DMS 273 treated with DMSO at 0.1 percent for 48 hours (cell line): ENCODE results near the gene UBE2L3.
"Not testable (repeated sequence)": the region's sequence is repeated elsewhere in the genome, so short reads cannot be mapped to it uniquely, and the experiment has no call there.

Experiments
- DNase-seq: peaks from one replicate; lab custom pipeline; 2025; lab: John Stamatoyannopoulos, UW

UBE2L3 gene

DNA sequence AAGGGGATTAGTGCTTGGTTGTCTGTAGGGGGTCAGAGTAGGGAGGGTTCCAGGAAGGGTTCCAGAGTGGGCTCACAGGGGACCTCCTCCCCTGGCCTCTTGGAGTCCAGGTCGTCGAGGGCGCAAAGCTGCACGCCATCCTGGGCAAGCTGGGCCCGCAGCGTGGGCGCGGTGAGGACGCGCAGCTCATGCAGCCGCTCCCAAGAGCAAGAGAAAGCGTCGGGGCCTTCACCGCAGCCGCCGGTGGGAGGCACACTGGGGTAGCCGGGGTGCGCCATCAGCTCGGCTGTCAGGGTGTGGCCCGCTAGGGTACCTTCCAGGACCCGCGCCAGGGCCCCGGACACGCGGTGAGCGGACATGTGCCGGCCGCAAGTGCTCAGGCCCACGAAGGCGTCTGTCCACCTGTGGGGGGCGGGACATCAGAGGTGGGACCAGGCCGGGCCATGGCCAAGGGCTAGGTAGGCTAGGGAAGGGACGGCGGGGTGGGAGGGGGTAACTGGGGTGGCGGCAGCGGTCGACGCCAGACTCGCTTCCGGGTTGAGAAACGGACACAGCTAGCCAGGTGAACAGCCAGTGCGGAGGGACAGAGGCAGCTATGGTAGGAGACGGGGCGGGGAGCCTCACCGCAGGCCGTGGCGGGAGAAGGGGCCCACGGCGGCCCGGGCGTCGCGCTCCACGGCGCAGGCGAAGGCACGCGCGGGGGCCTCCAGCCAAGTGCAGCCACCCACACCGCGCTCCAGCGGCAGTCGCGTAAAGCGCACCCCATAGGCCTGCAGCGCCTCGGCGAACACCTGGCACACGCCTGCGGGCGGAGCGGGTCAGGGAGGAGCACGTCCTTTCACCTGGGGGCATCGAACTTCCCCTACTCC, 61.1 kb downstream of the UBE2L3 start:
- DNase-seq: no peak

DNA sequence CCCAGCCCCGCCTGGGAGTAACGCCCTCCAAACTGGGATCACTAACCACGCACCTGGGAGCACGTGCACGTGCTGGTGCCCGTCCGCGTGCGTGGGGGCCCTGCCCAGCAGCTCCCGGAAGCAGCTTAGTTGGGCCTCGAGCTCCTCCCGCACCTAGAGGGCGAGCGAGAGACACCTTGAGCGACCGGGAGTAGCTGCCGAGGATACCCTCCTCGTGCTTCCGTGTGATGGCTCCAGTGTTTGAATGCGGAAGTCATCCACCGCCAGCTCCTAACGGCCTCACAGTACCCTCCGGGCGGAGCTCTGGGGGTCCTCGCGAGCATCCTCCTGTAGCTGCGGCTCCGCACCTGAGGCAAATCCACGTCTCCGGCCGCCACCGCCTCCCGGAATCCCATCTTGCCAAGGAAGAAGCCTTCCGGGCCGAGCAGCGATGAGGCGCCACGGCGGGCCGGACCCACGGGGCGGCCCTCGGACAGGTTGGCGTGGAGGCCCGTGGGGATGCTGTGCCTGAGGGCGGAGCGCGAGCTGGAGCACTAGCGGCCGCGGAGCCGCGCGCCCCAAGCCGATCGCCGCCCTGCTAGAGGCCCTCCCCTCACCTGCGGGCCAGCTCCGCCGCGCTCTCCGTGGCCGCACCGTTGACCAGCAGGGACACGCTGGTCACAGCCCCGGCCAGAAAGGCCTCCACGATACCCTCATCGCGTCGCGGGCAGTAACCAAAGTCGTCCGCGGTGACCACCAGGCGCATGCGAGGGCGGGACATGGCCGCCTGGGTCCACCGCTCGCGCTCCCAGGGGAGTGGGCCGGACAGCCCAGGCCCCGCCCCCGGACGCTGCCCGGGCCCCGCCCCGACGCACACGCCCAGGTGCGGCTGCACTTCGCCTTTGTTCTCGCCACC, 62.0 kb downstream of the UBE2L3 start, which contains the start of gene YDJC:
Gene YDJC, minus strand, starts transcription at position 768 of the 895 bp plus-strand sequence. Its CDS starts 8 bp downstream, at position 760.
- DNase-seq: peak; percentile 45

DNA sequence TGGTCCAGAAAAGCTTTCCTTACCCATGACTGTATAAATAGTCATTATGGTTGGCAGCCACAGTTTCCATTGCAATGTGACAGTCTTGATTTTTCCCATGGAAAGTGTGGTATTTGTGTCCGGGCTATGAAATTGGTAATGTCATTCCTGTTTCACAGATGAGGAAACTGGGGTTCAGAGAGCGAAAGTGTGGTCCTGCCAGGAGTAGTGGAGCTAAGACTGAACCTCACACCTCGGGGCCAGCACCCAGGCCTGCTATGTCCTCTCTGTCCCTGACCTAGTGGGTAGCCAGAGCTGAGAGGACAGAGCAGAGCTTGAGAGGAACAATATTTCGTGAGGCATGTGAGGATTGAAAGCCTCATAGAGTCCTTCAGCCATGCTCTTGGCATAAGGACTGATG, 63.5 kb downstream of the UBE2L3 start:
- DNase-seq: no peak

DNA sequence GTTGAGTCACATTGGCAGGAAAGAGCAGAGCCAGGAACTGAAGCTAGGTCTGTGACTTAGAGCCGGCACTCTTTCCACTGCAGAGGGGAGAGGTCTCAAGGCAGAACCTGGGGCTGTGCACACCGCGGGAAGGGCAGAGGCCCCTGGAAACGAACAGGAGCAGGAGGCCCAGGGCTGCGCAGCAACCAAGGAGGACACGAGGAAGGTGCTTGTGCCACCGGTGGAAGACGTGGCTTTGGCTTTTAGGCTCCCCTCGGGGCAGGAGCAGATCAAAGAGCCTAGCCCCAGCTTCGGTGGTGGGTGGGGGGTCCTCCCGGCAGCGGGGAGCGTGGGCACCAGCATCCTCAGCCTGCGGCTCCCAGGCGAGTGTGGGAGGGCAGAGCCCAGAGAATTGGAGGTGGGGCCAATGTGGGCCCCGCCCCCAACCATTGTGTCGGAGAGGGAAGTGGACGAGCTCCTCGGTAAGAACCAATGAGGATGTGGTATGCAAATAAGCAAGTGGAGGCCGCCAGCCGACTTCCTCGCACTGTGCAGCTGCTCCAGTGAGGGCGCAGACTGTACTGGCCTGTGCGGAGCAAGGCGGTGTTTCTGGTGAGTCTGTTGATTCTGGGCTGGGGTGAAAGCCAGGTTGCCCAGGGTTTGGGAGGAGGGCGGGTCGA, 64.9 kb downstream of the UBE2L3 start, which contains the start of gene CCDC116:
Gene CCDC116, plus strand, starts transcription at position 524 of the 659 bp plus-strand sequence. CDS start 422 bp downstream, outside the sequence.
- DNase-seq: no peak

DNA sequence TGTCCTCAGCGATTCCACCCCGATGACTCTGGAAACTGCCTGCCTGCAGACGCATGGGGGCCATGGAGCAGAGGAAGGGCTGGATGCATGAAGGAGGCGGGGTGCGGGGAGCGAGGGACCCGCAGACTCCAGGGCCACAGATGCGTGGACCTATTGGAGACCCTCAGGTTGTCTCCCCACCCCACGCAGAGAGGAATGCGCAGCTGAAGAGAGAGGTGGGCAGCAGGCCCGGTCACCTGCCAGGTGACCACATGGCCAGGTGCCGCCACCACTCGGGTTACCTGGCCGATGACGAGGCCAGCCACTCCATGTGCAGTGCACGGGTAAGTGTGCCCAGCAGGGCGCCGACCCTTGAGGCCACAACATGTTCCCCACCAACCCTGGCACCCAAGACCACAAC, 65.4 kb downstream of the UBE2L3 start:
- DNase-seq: no peak

DNA sequence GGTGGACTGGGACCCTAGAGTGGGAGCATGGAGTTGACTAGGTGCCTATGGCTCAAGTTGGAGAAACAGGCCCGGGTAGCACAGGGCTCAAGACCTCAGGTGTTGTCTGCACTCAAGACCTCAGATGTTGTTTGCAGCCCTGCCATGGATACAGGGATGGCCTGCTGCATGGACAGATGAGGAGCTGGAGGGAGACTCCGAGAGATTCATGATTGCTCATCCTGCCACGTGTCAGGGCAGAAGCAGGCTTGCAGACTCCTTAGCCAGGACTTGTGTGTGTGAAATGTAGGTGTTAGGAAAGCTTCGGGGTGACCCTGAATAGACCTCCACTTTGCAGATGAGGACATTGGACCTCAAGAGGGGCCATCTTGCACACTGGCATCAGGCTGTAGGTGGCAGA, 66.0 kb downstream of the UBE2L3 start:
- no peak for DNase-seq

DNA sequence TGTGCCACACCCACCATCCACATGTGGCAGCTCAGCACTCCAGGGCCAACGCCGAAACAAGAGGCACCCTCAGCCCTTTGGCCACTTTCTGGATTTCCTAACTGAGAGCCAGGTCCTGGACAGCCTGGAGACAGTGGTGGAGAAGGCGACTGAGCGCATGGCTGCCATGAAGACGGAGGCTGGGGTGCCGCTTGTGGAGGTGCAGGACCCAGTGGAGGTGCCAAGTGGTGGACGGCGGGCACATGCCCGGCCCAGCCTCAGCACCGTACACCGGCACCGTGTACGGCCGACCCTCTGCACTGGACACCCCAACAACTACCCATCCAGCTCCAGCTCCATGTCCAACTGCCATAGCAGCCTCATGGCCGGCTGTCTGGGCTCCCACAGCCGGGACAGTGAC, 66.6 kb downstream of the UBE2L3 start:
- no peak for DNase-seq

DNA sequence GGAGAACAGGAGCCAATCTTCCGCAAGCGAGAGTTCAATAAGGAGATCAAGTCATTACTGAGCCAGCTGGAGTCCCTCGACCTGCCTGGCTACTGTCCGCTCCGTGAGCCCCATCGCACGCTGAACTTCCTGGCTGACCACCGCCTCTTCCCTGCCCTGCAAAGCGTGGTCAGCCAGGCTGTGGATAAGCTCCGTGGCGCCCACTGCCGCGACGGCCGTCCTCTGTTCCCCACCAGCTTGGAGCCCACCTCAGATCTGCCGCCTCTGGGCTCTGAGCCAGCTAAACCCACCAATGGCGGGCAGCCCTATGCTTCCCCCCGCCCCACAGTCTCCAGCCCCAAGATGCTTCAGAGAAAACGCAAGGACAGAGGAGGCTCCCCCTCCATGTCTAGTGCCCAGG, 67.3 kb downstream of the UBE2L3 start:
- no peak for DNase-seq

DNA sequence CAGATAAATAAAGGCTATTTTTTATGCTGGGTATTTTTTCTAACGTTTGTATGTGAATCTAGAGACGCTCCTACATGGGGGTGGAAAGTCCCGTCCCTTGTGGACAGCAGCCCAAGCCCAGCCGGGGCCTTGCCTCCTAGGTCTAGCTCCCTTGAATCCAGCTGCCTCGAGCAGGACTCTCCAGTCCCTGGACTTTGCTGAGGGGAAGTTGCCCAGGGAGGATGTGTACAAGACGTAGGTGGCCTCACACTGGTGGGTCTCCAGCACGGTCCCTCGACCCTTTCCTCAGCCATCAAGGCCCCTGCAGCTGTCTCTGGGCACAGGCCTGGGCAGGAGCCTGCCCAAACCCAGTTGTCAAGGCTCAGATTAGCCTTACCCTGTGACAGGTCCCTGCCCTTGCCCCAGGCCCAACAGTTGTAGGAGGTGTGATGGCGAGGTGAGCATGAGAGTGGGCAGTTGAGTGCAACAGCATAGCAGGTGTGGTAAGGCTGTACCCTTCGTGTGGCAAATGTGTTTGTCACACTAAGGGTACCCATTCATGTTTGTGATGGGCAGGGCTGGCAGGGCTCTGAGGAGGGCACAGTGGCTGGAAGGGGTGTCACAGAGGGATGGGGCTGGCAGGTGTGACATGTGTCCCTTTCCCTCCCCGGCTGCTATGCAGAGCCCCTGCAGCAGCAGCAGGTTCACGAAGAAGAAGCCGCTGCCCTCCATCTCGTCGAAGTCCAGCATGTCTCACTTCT, 68.4 kb downstream of the UBE2L3 start:
- DNase-seq: no peak

DNA sequence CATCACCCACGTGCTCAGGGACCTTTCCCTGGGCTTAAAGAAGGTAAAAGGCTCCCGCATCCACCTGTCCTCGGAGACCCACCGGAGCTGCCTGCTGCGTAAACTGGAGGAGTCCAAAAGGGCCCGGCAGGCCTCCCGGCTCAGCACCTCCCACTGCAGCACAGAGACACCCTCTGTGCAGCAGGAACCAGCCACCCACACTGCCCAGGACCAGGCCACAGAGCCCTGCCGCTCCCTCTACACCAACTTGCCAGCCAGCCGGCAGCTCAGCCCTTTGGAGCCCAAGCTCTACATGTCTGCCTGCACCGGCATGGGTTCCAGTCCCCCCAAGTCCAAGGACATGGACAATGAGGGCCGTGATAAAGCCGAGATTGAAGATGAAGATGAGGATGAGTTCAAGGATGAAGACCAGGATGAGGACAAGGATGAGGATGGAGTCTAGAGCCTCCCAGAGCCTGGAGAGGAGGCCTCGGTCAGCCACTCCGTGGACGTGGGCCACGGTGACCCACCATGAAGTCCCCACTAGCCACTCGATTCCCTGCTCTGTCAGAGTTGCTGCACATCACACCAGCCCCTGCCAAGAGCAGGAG, 69.2 kb downstream of the UBE2L3 start:
- no peak for DNase-seq

DNA sequence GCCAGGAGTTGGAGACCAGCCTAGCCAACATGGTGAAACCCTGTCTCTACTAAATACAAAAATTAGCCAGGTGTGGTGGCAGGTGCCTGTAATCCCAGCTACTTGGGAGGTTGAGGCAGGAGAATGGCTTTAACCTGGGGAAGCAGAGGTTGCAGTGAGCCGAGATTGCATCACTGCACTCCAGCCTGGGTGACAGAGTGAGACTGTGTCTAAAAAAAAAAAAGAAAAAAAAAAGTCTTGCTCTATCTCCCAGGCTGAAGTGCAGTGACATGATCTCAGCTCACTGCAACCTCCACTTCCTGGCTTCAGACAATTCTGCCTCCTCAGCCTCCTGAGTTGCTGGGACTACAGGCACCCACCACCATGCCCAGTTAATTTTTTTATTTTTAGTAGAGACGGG, 69.9 kb downstream of the UBE2L3 start:
- DNase-seq: not testable (repeated sequence)

DNA sequence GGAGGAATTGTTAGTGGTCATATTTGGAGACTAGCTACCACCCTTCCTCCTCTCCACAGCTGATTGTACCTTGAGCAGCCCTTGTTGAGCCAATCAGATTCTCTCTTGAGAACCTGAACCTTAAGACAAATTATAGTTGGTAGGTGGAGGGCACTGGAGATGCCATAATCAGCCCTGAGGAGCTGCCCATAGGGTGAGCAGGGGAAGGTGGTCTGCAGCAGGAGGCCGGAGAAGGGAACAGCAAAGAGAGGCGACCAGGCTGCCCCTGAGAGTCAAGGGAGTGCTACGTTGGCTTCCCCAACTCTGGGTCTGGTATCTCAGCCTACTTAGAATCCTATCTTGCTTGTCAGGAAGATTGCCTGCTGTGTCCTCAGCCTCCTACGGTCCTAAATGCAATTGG, 71.8 kb downstream of the UBE2L3 start:
- no peak for DNase-seq

DNA sequence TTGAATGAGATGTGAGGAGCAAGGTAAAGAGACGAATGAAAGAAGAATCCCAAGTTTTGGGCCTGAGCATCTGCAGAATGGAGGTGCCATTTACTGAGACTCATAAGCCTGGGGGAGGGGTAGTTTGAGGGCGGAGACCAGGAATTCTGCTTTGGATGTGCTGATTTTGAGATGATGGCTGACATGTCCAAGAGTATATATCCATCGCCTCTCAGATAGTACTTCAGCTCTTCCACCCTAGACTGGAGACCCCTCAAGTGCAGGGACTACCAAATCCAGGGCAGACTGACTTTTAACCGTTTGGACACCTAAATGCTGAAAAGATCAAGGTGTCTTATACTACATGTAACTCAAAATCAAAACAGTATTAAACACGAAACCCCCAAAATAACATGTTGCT, 73.3 kb downstream of the UBE2L3 start:
- no peak for DNase-seq

DNA sequence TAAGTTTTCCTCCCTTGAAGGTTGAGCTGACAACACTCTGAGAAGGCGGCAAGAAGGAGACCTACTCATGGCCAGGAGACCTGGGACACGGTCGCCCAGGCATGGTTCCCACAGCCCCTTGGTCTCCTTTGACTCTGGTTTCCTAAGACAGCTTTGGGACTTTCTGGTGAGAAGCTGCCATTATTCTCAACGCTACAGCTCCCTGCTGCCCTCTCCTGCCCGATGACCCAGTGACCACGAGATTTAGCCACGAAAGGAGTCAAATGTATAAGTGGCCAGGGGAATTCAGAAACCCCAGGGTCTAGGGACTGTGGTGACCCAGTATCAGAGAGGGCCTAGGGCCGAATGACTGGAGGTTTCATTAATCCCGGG, 73.9 kb downstream of the UBE2L3 start:
- no peak for DNase-seq

DNA sequence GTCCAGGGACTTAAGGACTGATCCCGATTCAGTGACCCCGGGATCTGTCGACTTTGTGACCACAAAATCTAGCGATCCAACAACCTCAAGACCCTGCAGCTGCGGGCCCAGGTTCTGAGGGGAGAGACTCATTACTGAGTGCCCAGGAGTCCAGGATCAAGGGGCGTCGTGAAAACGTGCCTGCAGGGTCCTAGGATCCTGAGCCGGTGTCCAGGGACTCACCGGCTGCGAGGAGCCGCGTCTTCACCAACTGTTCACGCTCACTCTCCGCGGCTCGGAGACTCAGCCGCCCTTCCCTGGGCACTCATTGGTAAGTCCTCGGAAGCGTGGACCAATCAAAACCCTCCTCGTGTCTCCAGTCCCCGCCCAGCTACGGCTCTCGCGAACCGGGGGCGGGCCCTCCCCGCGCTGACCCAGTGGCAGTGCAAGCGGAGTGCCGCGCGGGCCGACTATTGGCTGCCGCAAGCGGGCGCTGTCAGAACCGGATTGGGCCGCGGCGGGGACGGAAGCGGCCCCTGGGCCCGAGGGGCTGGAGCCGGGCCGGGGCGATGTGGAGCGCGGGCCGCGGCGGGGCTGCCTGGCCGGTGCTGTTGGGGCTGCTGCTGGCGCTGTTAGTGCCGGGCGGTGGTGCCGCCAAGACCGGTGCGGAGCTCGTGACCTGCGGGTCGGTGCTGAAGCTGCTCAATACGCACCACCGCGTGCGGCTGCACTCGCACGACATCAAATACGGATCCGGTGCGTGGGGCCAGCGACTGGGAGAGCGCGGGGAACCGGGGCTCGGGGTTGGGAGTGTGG, 74.5 kb downstream of the UBE2L3 start, which contains the start of gene SDF2L1:
Gene SDF2L1, plus strand, starts transcription at position 514 of the 795 bp plus-strand sequence. Its CDS starts 35 bp downstream, at position 549.
- DNase-seq: peak; percentile 93

DNA sequence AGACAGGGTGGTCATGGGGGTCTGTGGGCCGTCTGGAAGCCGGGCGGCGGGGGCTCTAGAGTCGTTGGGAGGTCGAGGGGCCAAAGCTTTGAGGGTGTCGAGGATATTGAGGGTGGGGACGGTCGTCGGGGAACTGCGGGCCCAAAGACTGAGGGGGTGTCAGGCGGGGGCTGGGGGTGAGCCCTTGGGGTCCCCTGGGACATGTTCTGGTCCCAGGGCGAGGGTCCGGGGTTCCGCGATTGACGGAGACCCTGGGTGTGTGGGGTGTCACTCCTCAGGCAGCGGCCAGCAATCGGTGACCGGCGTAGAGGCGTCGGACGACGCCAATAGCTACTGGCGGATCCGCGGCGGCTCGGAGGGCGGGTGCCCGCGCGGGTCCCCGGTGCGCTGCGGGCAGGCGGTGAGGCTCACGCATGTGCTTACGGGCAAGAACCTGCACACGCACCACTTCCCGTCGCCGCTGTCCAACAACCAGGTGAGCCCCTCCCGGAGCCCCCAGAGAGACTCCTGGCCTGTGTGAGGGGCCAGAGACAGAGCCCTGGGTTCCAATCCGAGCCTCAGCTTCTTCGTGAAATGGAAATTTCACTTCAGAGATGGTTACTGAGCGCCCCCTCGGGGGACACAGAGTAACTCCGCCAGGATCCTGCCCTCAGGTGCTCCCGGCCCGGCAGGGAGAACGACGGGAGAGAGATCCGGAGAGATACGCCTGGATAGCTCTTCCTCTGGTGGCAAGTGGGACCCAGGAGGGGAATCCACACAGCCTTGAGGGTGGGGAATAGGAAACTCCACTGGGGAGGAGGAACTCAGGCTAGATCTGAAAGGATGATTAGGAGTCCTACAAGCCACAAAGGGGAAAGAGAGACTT, 75.3 kb downstream of the UBE2L3 start:
- DNase-seq: peak; percentile 8

DNA sequence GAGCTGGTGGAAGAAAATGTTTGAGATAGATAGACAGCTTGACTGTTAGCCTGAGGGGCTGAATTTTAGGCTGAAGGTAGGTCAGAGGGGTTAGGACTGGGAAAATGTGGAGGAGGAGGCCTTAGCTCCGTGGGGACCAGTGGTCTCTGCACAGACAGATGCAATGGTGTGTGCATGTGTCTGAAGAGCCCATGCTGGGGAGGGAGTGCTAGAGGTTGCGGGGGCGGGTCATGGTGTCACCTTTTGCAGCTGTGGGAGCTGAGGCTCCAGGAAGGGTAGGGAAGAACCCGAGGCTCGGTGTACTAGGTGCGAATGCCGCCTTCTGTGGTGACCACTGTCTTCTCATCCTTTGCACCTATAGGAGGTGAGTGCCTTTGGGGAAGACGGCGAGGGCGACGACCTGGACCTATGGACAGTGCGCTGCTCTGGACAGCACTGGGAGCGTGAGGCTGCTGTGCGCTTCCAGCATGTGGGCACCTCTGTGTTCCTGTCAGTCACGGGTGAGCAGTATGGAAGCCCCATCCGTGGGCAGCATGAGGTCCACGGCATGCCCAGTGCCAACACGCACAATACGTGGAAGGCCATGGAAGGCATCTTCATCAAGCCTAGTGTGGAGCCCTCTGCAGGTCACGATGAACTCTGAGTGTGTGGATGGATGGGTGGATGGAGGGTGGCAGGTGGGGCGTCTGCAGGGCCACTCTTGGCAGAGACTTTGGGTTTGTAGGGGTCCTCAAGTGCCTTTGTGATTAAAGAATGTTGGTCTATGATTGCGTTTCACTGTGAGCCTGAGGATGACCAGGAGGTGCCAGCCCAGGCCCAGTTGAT, 76.2 kb downstream of the UBE2L3 start:
- no peak for DNase-seq

DNA sequence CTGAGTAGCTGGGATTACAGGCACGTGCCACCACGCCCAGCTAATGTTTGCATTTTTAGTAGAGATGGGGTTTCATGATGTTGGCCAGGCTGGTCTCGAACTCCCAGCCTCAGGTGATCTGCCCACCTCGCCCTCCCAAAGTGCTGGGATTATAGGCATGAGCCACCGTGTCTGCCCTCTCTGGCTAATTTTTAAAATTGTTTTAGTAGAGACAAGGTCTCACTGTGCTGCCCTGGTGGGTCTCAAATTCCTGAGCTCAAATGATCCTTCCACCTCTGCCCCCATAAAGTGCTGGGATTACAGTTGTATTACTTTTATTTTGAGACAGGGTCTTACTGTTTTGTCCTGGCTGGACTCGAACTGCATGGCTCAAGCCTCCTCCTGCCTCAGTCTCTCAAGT, 78.0 kb downstream of the UBE2L3 start:
- not testable (repeated sequence) for DNase-seq
